AG09319 (cell line): Measurements from ENCODE around the gene RUSC1.

Source experiments
- DNase-seq: peaks from one replicate; pipeline ENCODE4 v3.0.0-alpha.2; 2010; ENCODE audit warnings: low read depth; ENCODE audit errors: extremely low read depth
- CTCF ChIP-seq: IDR thresholded peaks from 2 replicates; pipeline ENCODE4 v1.5.1; 2011; ENCODE audit warnings: low read depth, mild to moderate bottlenecking, inconsistent platforms, low read length, moderate library complexity

RUSC1 gene

GRCh38 chr1:155321639-155322503, 1.2 kb downstream of the RUSC1 start:
- no peak for DNase-seq

DNA sequence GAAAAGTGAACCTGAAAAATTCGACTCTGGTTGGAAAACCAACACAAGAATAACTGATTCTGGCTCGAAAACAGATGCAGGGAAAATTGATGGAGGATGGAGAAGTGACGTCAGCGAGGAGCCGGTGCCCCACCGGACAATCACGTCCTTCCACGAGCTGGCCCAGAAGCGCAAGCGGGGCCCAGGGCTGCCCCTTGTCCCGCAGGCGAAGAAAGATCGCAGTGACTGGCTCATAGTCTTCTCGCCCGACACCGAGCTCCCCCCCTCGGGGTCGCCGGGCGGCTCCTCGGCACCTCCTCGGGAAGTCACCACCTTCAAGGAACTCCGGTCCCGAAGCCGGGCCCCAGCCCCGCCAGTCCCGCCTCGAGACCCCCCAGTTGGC, 1.9 kb downstream of the RUSC1 start:
- no peak for DNase-seq
- no peak for TF ChIP-seq CTCF

More at GRCh38 chr1:155321639-155322503, 1.2 kb downstream of the RUSC1 start:
- TF ChIP-seq CTCF: no peak

DNA sequence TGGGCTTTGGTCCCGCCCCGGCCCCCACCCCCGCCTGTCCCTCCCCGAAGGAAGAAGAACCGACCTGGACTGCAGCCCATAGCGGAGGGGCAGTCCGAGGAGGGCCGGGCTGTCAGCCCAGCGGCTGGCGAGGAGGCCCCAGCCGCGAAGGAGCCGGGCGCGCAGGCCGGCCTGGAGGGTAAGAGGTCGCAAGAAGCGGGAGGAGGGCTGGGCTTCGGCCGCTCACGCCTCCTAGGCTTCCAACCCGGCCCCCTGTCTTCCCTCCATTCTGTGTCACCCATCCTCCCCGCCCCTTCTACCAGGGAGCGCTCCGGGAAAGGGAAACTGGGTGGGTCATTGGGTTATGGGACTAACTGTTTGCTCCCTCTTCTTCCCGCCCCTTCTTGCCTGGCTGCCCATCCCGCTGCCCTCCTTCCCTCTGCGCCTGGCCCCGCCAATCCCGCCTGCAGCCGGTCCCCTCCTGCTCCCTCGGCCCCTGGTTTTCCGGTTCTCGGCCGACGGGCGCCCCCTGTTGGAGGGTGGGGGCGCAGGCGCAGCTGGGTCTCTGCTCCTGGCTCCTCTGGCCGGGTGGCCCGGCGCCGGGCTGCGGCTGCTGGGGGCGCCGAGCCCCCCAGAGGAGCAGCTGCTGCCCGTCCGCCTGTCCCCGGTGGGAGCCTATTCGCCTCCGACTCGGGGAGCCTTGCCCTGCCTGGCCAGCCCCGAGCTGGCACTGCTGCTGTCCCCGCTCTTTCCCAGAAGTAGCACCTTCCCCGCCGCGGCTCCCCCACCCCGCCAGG, 2.4 kb downstream of the RUSC1 start:
- TF ChIP-seq CTCF: peak; percentile 77
- DNase-seq: peak; percentile 91

GRCh38 chr1:155323729-155324036, 3.0 kb downstream of the RUSC1 start:
- DNase-seq: peak; percentile 79
- no peak for TF ChIP-seq CTCF

DNA sequence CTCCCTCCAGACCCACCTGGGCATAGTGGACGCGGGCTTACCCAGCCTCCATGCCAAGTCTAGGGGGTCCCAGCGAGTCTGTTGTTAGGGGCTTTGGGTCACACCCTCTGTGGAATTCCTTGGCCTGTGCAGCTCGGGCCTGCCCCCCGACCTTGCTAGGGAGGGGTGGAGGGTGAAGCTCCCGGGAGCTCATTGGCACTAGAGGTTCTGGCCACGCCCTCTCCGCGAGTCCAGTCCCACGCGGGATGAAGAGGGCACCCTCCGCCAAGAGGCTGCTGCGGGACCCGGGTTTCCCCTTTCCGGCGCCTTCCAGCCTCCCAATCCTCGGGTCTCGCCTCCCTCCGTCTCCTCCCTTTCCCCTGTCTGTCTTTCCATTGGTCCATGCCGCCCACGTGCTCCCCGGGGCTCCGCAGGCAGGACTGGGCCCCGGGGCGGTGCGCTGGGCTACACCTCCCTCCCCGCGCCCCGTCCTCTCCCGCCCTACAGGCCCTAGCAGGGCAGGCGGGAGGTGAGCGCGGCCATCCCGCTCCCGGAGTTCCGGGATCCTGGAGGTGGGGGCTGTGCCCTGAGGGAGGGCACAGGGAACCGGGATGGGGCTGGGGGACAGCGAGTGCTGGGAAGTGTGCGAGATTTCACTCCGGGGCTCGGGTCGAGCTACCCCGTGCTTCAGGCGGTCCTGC, 3.5 kb downstream of the RUSC1 start:
- no peak for TF ChIP-seq CTCF
- DNase-seq: peak; percentile 90

DNA sequence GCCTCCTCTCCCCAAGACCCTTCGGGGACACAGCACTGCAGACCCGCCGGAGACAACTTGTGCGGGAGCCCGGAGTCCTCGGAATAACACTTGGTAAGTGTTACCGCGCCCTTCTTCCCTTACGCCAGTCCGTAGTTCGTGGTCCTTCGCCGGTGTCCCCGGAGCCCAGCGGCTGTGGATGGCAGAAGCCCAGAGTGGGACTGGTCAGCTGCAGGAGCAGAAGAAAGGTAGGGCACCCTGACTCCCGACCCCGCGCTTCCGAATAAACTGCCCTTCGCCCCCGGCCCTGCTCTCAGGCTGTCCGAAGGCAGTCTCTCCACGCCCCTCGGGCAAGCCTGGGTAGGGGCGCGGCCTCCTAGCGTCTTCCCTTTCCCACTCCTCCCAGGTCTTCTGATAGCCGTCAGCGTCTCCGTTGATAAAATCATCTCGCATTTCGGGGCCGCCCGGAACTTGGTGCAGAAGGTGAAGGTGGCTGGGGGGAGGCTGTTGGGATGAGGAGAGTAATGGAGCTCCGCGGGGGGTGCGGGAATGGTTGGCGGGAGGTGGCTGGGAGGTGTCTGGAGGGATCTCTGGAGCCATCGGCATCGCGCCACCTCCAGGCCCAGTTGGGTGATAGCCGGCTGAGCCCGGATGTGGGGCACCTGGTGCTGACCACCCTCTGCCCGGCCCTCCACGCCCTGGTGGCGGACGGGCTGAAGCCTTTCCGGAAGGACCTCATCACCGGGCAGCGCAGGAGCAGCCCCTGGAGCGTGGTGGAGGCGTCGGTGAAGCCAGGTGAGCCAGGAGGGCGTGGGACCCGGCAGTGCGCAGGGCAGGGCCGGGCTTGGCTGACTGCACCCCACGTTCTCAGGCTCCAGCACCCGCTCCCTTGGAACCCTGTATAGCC, 4.3 kb downstream of the RUSC1 start:
- no peak for DNase-seq
- TF ChIP-seq CTCF: peak; percentile 50
